ENCODE measurements around the gene RITA1. TPM values are rescaled to one million over a fixed set of nuclear protein-coding genes. Genes with fewer than 3 reads are reported as not detected.

Gene RITA1
- total RNA-seq, 1 donor from 2014 or later = 18.2 TPM

DNA sequence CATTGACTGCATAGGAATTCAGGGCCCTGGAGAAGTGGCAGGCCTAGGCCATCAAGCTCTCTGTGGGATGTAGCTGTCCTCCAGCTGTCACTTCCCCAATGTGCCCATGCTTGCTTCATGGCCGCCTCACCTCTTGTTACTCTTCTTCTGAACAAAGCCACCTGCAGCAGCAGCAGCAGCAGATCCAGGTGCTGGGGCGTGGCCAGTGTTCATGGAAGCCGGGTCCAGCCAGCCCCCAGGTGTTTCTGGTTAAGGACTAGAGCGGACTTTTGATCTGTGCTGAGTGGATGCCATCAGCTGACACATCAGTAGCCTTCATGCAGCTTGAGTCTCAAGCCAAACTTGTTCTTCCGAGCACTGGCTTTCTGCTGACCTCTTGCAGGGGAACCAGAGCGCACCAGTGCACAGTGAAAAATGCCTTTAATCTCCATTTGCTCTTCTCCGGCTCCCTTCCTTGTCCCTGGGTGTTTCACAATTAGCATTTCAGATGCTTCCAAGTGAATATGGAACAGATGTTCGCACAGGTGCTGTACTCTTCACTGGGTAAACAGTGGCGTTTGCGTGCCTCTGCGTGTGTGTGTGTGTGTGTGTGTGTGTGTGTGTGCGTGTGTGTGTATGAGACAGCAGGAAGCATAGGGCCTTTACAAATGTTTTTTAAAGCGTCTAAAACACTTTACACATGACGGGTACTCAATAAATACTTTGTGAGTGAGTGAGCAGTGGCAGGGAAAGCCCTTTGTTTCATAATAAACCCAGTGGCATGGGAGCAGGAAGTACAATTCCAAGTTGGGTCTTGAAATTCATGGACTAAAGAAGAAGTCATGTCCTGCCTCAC lies 55.9 kb downstream of the RITA1 start:
- ATAC-seq (ENCODE audit: low read depth) = no peak
- DNase-seq = no peak
- peaks cover 51% of the 10 kb centered on the region for H3K36me3 Mint-ChIP-seq (ENCODE audit: low read depth)
- peak overlapping the region; percentile 48 for H3K27ac Mint-ChIP-seq
- H3K27me3 Mint-ChIP-seq = no peaks in the 10 kb centered on the region
- TF ChIP-seq, protein P1, sequence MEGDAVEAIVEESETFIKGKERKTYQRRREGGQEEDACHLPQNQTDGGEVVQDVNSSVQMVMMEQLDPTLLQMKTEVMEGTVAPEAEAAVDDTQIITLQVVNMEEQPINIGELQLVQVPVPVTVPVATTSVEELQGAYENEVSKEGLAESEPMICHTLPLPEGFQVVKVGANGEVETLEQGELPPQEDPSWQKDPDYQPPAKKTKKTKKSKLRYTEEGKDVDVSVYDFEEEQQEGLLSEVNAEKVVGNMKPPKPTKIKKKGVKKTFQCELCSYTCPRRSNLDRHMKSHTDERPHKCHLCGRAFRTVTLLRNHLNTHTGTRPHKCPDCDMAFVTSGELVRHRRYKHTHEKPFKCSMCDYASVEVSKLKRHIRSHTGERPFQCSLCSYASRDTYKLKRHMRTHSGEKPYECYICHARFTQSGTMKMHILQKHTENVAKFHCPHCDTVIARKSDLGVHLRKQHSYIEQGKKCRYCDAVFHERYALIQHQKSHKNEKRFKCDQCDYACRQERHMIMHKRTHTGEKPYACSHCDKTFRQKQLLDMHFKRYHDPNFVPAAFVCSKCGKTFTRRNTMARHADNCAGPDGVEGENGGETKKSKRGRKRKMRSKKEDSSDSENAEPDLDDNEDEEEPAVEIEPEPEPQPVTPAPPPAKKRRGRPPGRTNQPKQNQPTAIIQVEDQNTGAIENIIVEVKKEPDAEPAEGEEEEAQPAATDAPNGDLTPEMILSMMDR (IDR thresholded peaks at IDR 0.05) = no peak
- CTCF ChIA-PET = interaction anchor here (1.0 kb wide), 1 partner anchor 44 kb away, joined by 3 read pairs; no protein-coding TSS in a partner anchor
- intact Hi-C loops (cut with micrococcal nuclease) = no loop called here
- POLR2A ChIA-PET = interaction anchor here (2.1 to 13.6 kb wide), 2 partner anchors 20 to 33 kb away, joined by 5 to 267 read pairs; partner anchors contain the start of gene TPCN1
- no peak overlapping the region for H3K4me3 Mint-ChIP-seq
- H3K4me1 Mint-ChIP-seq = peaks cover 52% of the 10 kb centered on the region
- no peaks in the 10 kb centered on the region for H3K9me3 Mint-ChIP-seq

Other genes with a start within 250 kb of the RITA1 start
- 23.1 and 27.2 TPM in 2 replicates for gene OAS3, start 247.2 kb upstream of the RITA1 start, total RNA-seq
- gene OAS2, start 207.2 kb upstream of the RITA1 start, total RNA-seq = 46.0 and 51.9 TPM in 2 replicates
- 75.3 and 79.4 TPM in 2 replicates for gene DTX1, start 129.0 kb upstream of the RITA1 start, total RNA-seq
- 4.9 and 7.1 TPM in 2 replicates for gene RASAL1, start 50.0 kb upstream of the RITA1 start, total RNA-seq
- 0.88 and 1.1 TPM in 2 replicates for gene CFAP73, start 36.0 kb upstream of the RITA1 start, total RNA-seq
- 115 TPM in 2 replicates for gene DDX54, start 243 bp upstream of the RITA1 start, total RNA-seq
- gene TPCN1, start 35.7 kb downstream of the RITA1 start, total RNA-seq = 107 and 126 TPM in 2 replicates
- 14.3 and 22.4 TPM in 2 replicates for gene SLC8B1, start 149.4 kb downstream of the RITA1 start, total RNA-seq
- gene PLBD2, start 172.9 kb downstream of the RITA1 start, total RNA-seq = 11.5 and 13.7 TPM in 2 replicates
- not detected in 2 replicates for gene SDS, start 218.2 kb downstream of the RITA1 start, total RNA-seq
- 0.20 and 1.2 TPM in 2 replicates for gene SDSL, start 236.7 kb downstream of the RITA1 start, total RNA-seq

Measured in activated B cell treated with CpG ODN at 0.5 μM for 24 hours (primary cell).